Chondrocyte (in vitro differentiated cells): ENCODE measurements around the gene HNRNPC. TPM values are rescaled to one million over a fixed set of nuclear protein-coding genes. Genes with fewer than 3 reads are reported as not detected.
"Not testable (repeated sequence)": the region's sequence is repeated elsewhere in the genome, so short reads cannot be mapped to it uniquely, and the experiment has no call there.

Experiments used
- DNase-seq: peaks from one replicate; pipeline ENCODE4 v3.0.0; 2021; ENCODE audit warnings: mixed read lengths, low spot score
- H3K27ac Mint-ChIP-seq: one replicate; pipeline ENCODE4 v1.8.0; 2021; ENCODE audit warnings: mild to moderate bottlenecking, moderate library complexity, mixed read lengths; ENCODE audit not compliant: unreplicated experiment
- H3K27me3 Mint-ChIP-seq: 2 replicates; pipeline ENCODE4 v1.8.0; 2021; ENCODE audit warnings: low read depth, mixed read lengths
- H3K36me3 Mint-ChIP-seq: 2 replicates; pipeline ENCODE4 v1.8.0; 2021; ENCODE audit warnings: low read depth, mixed read lengths
- H3K4me1 Mint-ChIP-seq: 2 replicates; pipeline ENCODE4 v1.8.0; 2021; ENCODE audit warnings: low read depth, mild to moderate bottlenecking, mixed read lengths
- H3K4me3 Mint-ChIP-seq: one replicate; pipeline ENCODE4 v1.8.0; 2021; ENCODE audit warnings: mild to moderate bottlenecking, moderate library complexity, mixed read lengths; ENCODE audit not compliant: unreplicated experiment
- H3K9me3 Mint-ChIP-seq: 2 replicates; pipeline ENCODE4 v1.8.0; 2021; ENCODE audit warnings: low read depth, mixed read lengths
- total RNA-seq: library from RNA; stranded (reverse); gene quantifications from 3 replicates; pipeline ENCODE4 v1.2.1, GENCODE V29; 2021
- TF ChIP-seq, protein P1 (sequence below): fragments of 200-600 bp; sonication (generic); IDR thresholded peaks from 2 replicates; pipeline ENCODE4 v1.5.0; 2021; ENCODE audit warnings: antibody characterized with exemption, mild to moderate bottlenecking, moderate library complexity

The HNRNPC gene
- total RNA-seq, 1 donor from 2014 or later: 286 TPM

DNA sequence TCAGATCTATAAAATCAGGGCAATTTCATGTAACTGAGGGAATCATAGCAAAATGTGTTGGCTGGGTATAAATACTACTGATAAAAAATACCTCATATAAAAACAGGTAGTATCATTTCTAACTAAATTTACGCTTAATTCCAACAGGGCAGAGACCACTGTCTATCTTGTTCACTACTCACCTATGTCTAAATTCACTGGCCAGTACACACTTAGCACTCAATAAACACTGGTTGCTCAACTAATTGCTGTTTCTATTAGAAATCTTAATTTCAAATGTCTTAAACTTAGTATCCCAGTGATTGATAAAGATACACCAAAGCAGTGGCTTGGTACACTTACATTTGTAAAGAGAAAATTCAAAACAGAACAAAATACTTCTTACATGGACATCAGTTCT is 55.6 kb downstream of the HNRNPC start:
- TF ChIP-seq, protein P1, sequence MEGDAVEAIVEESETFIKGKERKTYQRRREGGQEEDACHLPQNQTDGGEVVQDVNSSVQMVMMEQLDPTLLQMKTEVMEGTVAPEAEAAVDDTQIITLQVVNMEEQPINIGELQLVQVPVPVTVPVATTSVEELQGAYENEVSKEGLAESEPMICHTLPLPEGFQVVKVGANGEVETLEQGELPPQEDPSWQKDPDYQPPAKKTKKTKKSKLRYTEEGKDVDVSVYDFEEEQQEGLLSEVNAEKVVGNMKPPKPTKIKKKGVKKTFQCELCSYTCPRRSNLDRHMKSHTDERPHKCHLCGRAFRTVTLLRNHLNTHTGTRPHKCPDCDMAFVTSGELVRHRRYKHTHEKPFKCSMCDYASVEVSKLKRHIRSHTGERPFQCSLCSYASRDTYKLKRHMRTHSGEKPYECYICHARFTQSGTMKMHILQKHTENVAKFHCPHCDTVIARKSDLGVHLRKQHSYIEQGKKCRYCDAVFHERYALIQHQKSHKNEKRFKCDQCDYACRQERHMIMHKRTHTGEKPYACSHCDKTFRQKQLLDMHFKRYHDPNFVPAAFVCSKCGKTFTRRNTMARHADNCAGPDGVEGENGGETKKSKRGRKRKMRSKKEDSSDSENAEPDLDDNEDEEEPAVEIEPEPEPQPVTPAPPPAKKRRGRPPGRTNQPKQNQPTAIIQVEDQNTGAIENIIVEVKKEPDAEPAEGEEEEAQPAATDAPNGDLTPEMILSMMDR: no peak
- no peak for DNase-seq
- Mint-ChIP-seq H3K4me3 (no peak overlapping the region), H3K4me1 (peaks cover 53% of the 10 kb centered on the region), H3K9me3 (no peaks in the 10 kb centered on the region), H3K27ac (no peak overlapping the region), H3K27me3 (no peaks in the 10 kb centered on the region), H3K36me3 (peaks cover 43% of the 10 kb centered on the region)

DNA sequence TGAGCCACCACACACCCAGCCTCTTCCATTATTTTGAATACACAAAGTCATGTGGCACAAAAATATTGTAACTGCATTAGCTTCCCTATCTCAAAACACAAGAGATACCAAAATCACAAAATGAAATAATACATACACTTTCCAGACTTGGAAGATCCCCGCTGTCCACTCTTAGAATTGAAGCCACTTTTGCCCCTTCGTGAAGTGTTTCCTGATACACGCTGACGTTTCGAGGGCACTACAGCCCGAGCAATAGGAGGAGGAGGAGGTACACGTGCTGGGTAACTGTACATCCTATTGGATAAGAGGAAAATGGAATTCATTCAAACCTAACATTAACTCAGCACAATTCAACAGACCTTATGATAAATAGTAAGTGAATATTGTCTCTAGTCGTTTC is 56.4 kb downstream of the HNRNPC start:
- Mint-ChIP-seq H3K4me1 (peaks cover 45% of the 10 kb centered on the region), H3K27ac (peak overlapping the region; percentile 72), H3K36me3 (peaks cover 48% of the 10 kb centered on the region)
- not testable (repeated sequence) for H3K27me3 Mint-ChIP-seq, H3K4me3 Mint-ChIP-seq, H3K9me3 Mint-ChIP-seq, DNase-seq

DNA sequence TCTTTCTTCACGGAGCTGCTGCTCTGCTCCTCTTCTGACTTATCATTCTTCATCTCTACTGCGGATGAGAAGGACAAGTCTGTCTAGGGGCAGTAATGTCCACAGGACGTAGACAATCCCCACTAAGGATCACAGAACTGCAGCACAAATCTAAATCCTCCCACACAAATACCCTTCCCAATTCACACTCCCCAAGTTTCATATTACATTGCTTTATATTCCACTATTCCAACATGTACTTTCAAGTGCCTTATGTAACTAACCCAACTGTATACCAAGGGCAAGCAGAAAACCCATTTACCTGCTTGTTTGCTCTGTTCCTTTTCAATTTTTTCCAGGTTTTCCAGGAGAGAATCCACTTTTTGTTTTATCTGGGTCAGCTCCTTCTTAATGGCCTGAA is 57.7 kb downstream of the HNRNPC start:
- Mint-ChIP-seq H3K27ac (no peak overlapping the region), H3K4me3 (no peak overlapping the region), H3K9me3 (no peaks in the 10 kb centered on the region), H3K4me1 (peaks cover 32% of the 10 kb centered on the region), H3K27me3 (no peaks in the 10 kb centered on the region), H3K36me3 (peaks cover 60% of the 10 kb centered on the region)
- TF ChIP-seq, protein P1: no peak
- DNase-seq: no peak

DNA sequence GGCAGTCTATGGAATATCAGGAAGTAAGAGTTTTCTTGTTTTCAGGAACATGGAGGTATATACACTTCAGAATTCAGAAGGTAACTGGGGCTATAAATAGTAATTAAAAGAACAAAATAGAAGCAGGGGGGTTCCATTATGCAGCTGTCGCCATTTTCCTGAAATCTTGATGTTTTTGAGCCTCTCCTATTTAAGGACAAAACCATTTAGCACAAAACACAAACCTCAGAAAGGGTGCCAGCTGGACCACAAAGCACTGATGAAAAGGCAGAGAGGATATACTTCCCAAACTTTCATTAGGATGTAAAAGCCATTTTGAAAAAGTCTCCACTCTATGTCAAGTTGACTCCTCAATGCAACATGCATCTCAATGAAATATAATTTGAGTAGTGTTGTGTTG is 59.2 kb downstream of the HNRNPC start:
- H3K4me3 Mint-ChIP-seq: no peak overlapping the region
- no peak for DNase-seq
- H3K4me1 Mint-ChIP-seq: peaks cover 17% of the 10 kb centered on the region
- H3K27me3 Mint-ChIP-seq: no peaks in the 10 kb centered on the region
- no peaks in the 10 kb centered on the region for H3K9me3 Mint-ChIP-seq
- H3K27ac Mint-ChIP-seq: no peak overlapping the region
- TF ChIP-seq, protein P1: no peak
- H3K36me3 Mint-ChIP-seq: peaks cover 68% of the 10 kb centered on the region

DNA sequence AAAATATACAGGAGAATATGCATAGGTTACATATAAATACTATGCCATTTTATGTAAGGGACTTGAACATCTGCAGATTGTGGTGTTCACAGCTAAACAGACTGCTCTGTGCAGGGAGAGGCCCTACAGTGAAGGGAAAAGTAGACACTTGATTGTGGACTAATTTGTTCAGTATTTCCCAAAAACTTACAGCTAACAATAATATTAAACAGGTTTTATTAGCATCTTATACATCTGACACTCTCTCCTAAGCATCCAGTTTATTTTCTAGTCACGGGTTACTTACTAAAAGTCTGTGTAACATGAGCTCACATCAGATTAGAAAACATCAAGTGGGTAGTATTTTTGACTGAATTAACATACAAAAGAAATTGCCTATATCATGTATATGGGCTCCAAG is 60.1 kb downstream of the HNRNPC start:
- TF ChIP-seq, protein P1: no peak
- Mint-ChIP-seq H3K4me1 (peaks cover 10% of the 10 kb centered on the region), H3K27ac (no peak overlapping the region), H3K9me3 (no peaks in the 10 kb centered on the region), H3K27me3 (no peaks in the 10 kb centered on the region), H3K36me3 (peaks cover 71% of the 10 kb centered on the region), H3K4me3 (no peak overlapping the region)
- DNase-seq: no peak

DNA sequence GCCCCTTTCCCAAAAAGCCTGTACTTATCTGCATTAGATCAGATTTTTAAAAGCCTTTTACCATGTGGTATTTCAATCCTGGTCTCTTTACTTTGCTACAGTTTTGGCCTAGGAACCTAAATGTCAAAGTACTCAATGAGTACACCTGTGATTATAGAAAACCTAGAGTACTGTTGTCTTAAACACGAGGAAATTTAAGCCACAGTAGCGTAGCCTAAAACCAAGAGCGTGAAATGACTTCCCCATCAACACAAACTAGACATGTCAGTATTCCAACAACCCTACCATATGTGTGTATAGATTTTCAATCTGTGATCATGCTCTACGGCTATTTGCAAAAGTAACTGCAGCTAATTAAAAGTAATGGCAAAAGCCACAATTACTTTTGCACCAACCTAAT is 60.7 kb downstream of the HNRNPC start:
- Mint-ChIP-seq H3K27ac (no peak overlapping the region), H3K27me3 (no peaks in the 10 kb centered on the region), H3K9me3 (no peaks in the 10 kb centered on the region), H3K4me1 (peaks cover 4% of the 10 kb centered on the region), H3K36me3 (peaks cover 75% of the 10 kb centered on the region), H3K4me3 (no peak overlapping the region)
- no peak for DNase-seq
- TF ChIP-seq, protein P1: no peak
